Measurements from ENCODE around the gene TRIM62.

DNA sequence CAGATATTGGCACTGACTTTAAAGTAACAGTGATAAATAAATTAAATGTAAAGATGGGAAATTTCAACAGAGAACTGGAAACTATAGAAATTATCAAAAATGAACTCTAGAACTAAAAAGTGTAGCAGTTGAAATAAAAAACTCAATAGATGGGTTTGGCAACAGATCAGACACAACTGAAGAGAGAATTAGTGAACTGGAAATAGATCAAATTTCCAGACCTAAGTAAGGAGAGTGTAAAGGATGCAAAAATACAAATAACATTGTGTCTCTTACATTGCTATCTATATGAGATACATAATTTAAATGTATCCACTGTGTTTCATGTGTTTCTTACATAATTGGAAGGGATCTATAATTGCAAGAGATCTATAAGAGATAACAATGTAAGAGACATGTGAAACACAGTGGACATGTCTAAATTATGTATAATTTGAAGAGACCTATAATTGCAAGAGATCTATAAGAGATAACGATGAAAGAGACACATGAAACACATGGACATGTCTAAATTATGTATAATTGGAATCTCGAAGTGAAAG, 42.4 kb upstream of the TRIM62 start:
- TF ChIP-seq EZH2 (IDR thresholded peaks at IDR 0.05; ENCODE audit: borderline replicate concordance) = no peak
- TF ChIP-seq, protein P1, sequence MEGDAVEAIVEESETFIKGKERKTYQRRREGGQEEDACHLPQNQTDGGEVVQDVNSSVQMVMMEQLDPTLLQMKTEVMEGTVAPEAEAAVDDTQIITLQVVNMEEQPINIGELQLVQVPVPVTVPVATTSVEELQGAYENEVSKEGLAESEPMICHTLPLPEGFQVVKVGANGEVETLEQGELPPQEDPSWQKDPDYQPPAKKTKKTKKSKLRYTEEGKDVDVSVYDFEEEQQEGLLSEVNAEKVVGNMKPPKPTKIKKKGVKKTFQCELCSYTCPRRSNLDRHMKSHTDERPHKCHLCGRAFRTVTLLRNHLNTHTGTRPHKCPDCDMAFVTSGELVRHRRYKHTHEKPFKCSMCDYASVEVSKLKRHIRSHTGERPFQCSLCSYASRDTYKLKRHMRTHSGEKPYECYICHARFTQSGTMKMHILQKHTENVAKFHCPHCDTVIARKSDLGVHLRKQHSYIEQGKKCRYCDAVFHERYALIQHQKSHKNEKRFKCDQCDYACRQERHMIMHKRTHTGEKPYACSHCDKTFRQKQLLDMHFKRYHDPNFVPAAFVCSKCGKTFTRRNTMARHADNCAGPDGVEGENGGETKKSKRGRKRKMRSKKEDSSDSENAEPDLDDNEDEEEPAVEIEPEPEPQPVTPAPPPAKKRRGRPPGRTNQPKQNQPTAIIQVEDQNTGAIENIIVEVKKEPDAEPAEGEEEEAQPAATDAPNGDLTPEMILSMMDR (IDR thresholded peaks at IDR 0.05; ENCODE audit: poor library complexity) = no peak

All from hepatocyte (in vitro differentiated cells).